ENCODE results near the gene FES. TPM values are rescaled to one million over a fixed set of nuclear protein-coding genes. Genes with fewer than 3 reads are reported as not detected.
"Not testable (repeated sequence)": the region's sequence is repeated elsewhere in the genome, so short reads cannot be mapped to it uniquely, and the experiment has no call there.

FES gene
- total RNA-seq, 3 donors from 2014 or later, result 3.6 to 8.1 (median 5.8) TPM

- no peaks in the 10 kb centered on the region for H3K36me3 Mint-ChIP-seq (ENCODE audit: insufficient read depth)
- ATAC-seq (no peak), DNase-seq (no peak)
- H3K9me3 Mint-ChIP-seq, result no peaks in the 10 kb centered on the region
- peaks cover 51% of the 10 kb centered on the region for H3K4me1 Mint-ChIP-seq (ENCODE audit: low read depth)
- no peaks in the 10 kb centered on the region for H3K27me3 Mint-ChIP-seq (ENCODE audit: low read depth)
- peak within 1 kb of the TSS; percentile 57 for H3K4me3 Mint-ChIP-seq
Measured at GRCh38 chr15:90868261-90868689, 16.0 kb upstream of the FES start, which contains the start of gene FURIN. Gene FURIN (plus strand): TSS chr15:90868588. CDS start chr15:90875741, 7,153 bp downstream.

GRCh38 chr15:90869140-90869541 lies 15.2 kb upstream of the FES start:
- Mint-ChIP-seq H3K4me1 (ENCODE audit: low read depth) (peaks cover 52% of the 10 kb centered on the region), H3K9me3 (no peaks in the 10 kb centered on the region), H3K36me3 (ENCODE audit: insufficient read depth) (no peaks in the 10 kb centered on the region), H3K27me3 (ENCODE audit: low read depth) (no peaks in the 10 kb centered on the region), H3K4me3 (peak overlapping the region; percentile 57)
- DNase-seq (no peak), ATAC-seq (no peak)

- Mint-ChIP-seq H3K9me3 (no peaks in the 10 kb centered on the region), H3K4me1 (ENCODE audit: low read depth) (peaks cover 55% of the 10 kb centered on the region), H3K36me3 (ENCODE audit: insufficient read depth) (no peaks in the 10 kb centered on the region), H3K4me3 (peak overlapping the region; percentile 89), H3K27me3 (ENCODE audit: low read depth) (no peaks in the 10 kb centered on the region)
- peak; percentile 44 for DNase-seq
- peak; percentile 17 to 24 for ATAC-seq
Measured at GRCh38 chr15:90869601-90870353, 14.5 kb upstream of the FES start.

- ATAC-seq (no peak), DNase-seq (no peak)
- H3K4me3 Mint-ChIP-seq, result peak overlapping the region; percentile 89
- peaks cover 57% of the 10 kb centered on the region for H3K4me1 Mint-ChIP-seq (ENCODE audit: low read depth)
- no peaks in the 10 kb centered on the region for H3K27me3 Mint-ChIP-seq (ENCODE audit: low read depth)
- no peaks in the 10 kb centered on the region for H3K36me3 Mint-ChIP-seq (ENCODE audit: insufficient read depth)
- H3K9me3 Mint-ChIP-seq, result no peaks in the 10 kb centered on the region
Measured at GRCh38 chr15:90870354-90871138, 13.8 kb upstream of the FES start.

GRCh38 chr15:90871139-90871715 lies 13.1 kb upstream of the FES start:
- Mint-ChIP-seq H3K27me3 (ENCODE audit: low read depth) (no peaks in the 10 kb centered on the region), H3K9me3 (no peaks in the 10 kb centered on the region), H3K4me3 (peak overlapping the region; percentile 89), H3K36me3 (ENCODE audit: insufficient read depth) (peaks cover under 1% of the 10 kb centered on the region), H3K4me1 (ENCODE audit: low read depth) (peaks cover 55% of the 10 kb centered on the region)
- DNase-seq, result no peak
- ATAC-seq, result peak; percentile 12 to 16

- Mint-ChIP-seq H3K4me3 (peak overlapping the region; percentile 91), H3K36me3 (ENCODE audit: insufficient read depth) (peaks cover 8% of the 10 kb centered on the region), H3K27me3 (ENCODE audit: low read depth) (no peaks in the 10 kb centered on the region), H3K4me1 (ENCODE audit: low read depth) (peaks cover 56% of the 10 kb centered on the region), H3K9me3 (no peaks in the 10 kb centered on the region)
- DNase-seq (no peak), ATAC-seq (peak; percentile 15 to 16)
Measured at GRCh38 chr15:90871716-90872485, 12.4 kb upstream of the FES start.

GRCh38 chr15:90872486-90873184 lies 11.7 kb upstream of the FES start:
- H3K4me3 Mint-ChIP-seq, result peak overlapping the region; percentile 91
- ATAC-seq (peak; percentile 72 to 73), DNase-seq (peak; percentile 52)
- H3K9me3 Mint-ChIP-seq, result no peaks in the 10 kb centered on the region
- peaks cover 13% of the 10 kb centered on the region for H3K36me3 Mint-ChIP-seq (ENCODE audit: insufficient read depth)
- no peaks in the 10 kb centered on the region for H3K27me3 Mint-ChIP-seq (ENCODE audit: low read depth)
- peaks cover 56% of the 10 kb centered on the region for H3K4me1 Mint-ChIP-seq (ENCODE audit: low read depth)

- peaks cover 48% of the 10 kb centered on the region for H3K4me1 Mint-ChIP-seq (ENCODE audit: low read depth)
- ATAC-seq (no peak), DNase-seq (no peak)
- H3K36me3 Mint-ChIP-seq (ENCODE audit: insufficient read depth), result peaks cover 21% of the 10 kb centered on the region
- H3K4me3 Mint-ChIP-seq, result peak overlapping the region; percentile 91
- H3K27me3 Mint-ChIP-seq (ENCODE audit: low read depth), result no peaks in the 10 kb centered on the region
- H3K9me3 Mint-ChIP-seq, result no peaks in the 10 kb centered on the region
Measured at GRCh38 chr15:90873488-90873997, 10.8 kb upstream of the FES start.

- ATAC-seq (no peak), DNase-seq (no peak)
- peaks cover 25% of the 10 kb centered on the region for H3K36me3 Mint-ChIP-seq (ENCODE audit: insufficient read depth)
- H3K27me3 Mint-ChIP-seq (ENCODE audit: low read depth), result no peaks in the 10 kb centered on the region
- H3K4me1 Mint-ChIP-seq (ENCODE audit: low read depth), result peaks cover 43% of the 10 kb centered on the region
- no peaks in the 10 kb centered on the region for H3K9me3 Mint-ChIP-seq
- peak overlapping the region; percentile 91 for H3K4me3 Mint-ChIP-seq
Measured at GRCh38 chr15:90873998-90874605, 10.2 kb upstream of the FES start.

GRCh38 chr15:90874986-90875385 lies 9.3 kb upstream of the FES start:
- not testable (repeated sequence) for ATAC-seq
- H3K36me3 Mint-ChIP-seq (ENCODE audit: insufficient read depth), result peaks cover 33% of the 10 kb centered on the region

GRCh38 chr15:90875549-90875981 lies 8.7 kb upstream of the FES start:
- no peak for ATAC-seq
- no peak for DNase-seq
- H3K4me1 Mint-ChIP-seq (ENCODE audit: low read depth), result peaks cover 28% of the 10 kb centered on the region
- H3K4me3 Mint-ChIP-seq, result no peak overlapping the region
- H3K27me3 Mint-ChIP-seq (ENCODE audit: low read depth), result no peaks in the 10 kb centered on the region
- no peaks in the 10 kb centered on the region for H3K9me3 Mint-ChIP-seq
- peaks cover 33% of the 10 kb centered on the region for H3K36me3 Mint-ChIP-seq (ENCODE audit: insufficient read depth)

More at GRCh38 chr15:90874986-90875385, 9.3 kb upstream of the FES start:
- DNase-seq; H3K9me3 Mint-ChIP-seq; H3K27me3 Mint-ChIP-seq (ENCODE audit: low read depth): not testable (repeated sequence)
- peak overlapping the region; percentile 48 for H3K4me3 Mint-ChIP-seq
- H3K4me1 Mint-ChIP-seq (ENCODE audit: low read depth), result peaks cover 34% of the 10 kb centered on the region

- H3K4me1 Mint-ChIP-seq (ENCODE audit: low read depth), result peaks cover 25% of the 10 kb centered on the region
- DNase-seq (no peak), ATAC-seq (no peak)
- H3K36me3 Mint-ChIP-seq (ENCODE audit: insufficient read depth), result peaks cover 33% of the 10 kb centered on the region
- H3K27me3 Mint-ChIP-seq (ENCODE audit: low read depth), result no peaks in the 10 kb centered on the region
- H3K9me3 Mint-ChIP-seq, result no peaks in the 10 kb centered on the region
- no peak overlapping the region for H3K4me3 Mint-ChIP-seq
Measured at GRCh38 chr15:90876046-90876445, 8.3 kb upstream of the FES start.
